ENCODE results near the gene PTPRO. TPM values are rescaled to one million over a fixed set of nuclear protein-coding genes. Genes with fewer than 3 reads are reported as not detected.

The PTPRO gene
- 21.4 TPM for total RNA-seq
- long read RNA-seq, full-length matches to known transcripts, result 15 of 20 reads
- long read RNA-seq, partial matches to known transcripts, result 3 of 20 reads
- long read RNA-seq, other reads (novel, unspliced or antisense), result 2 of 20 reads

DNA sequence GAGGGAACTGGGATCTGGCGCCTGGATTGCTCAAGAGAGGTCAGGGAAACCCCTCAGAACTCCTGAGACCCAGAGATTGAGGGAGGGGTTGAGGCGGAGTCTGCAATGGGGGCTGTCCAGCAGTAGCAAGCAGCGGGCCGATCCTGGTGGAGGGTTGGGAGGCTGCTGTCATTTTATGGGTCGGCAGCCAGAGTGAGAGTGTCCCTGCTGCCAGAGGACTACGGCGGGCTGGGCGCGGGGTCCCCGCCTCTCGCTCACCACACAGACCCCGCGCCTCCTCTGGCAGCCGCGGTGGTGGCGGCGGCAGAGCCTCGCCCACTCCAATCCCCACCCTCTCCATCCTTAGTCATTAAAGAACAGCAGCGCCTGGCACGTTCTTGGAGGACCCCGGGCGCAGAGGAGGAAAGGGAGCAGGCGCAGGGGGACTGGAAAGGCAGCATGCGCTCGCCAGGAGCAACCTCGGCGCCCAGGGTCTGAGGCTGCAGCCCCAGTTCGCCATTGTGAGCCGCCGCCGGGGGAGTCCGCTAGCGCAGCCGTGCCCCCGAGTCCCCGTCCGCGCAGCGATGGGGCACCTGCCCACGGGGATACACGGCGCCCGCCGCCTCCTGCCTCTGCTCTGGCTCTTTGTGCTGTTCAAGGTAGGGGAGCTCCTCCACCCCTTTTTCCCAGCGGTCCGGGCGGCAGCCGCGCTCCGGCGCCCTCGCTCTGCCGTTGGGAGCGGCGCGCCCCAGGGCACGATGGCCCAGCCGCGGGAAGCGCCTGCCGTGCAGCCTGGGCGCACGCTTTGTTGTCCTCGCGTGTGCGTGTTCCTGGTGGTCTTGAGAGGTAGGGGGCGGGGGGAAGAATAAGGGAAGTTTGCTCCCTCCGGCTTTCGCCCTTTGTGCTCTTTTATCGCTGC is at the start of gene PTPRO:
PTPRO (plus strand) TSS at position 345 of the 898 bp plus-strand sequence.
- no peaks in the 10 kb centered on the region for H3K9me3 ChIP-seq
- intact Hi-C loops (cut with DNase I), result no loop called here
- H3K27me3 ChIP-seq (ENCODE audit: low read depth), result peaks cover 37% of the 10 kb centered on the region
- DNase-seq (no peak), ATAC-seq (peak; percentile 41 to 62)
- H3K36me3 ChIP-seq, result no peaks in the 10 kb centered on the region
- TF ChIP-seq, protein P1, sequence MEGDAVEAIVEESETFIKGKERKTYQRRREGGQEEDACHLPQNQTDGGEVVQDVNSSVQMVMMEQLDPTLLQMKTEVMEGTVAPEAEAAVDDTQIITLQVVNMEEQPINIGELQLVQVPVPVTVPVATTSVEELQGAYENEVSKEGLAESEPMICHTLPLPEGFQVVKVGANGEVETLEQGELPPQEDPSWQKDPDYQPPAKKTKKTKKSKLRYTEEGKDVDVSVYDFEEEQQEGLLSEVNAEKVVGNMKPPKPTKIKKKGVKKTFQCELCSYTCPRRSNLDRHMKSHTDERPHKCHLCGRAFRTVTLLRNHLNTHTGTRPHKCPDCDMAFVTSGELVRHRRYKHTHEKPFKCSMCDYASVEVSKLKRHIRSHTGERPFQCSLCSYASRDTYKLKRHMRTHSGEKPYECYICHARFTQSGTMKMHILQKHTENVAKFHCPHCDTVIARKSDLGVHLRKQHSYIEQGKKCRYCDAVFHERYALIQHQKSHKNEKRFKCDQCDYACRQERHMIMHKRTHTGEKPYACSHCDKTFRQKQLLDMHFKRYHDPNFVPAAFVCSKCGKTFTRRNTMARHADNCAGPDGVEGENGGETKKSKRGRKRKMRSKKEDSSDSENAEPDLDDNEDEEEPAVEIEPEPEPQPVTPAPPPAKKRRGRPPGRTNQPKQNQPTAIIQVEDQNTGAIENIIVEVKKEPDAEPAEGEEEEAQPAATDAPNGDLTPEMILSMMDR (IDR thresholded peaks at IDR 0.05), result no peak
- H3K27ac ChIP-seq, result no peak within 1 kb of the TSS
- H3K4me3 ChIP-seq, result peak within 1 kb of the TSS; percentile 39
- H3K4me1 ChIP-seq, result peaks cover 6% of the 10 kb centered on the region

DNA sequence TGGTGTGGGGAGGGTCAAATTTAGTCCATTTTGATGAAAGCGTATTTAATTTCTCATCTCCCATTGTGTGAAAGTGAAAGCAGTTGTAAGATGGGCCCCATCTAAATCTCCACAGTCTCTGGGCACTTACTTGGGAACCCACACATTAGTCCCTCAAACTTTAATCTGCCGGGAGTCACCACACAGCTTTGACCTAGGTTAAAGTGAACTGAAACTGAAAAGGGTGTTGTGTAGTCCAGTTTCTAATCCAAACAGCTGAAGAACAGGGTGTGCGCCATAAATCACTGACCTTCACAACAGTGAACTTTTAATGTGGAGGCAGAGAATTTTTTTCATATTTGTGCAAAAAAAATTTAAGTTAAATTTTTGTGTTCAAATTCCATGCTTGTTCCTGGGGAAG is 48.4 kb upstream of the PTPRO start:
- DNase-seq (no peak), ATAC-seq (no peak)
- Histone ChIP-seq H3K4me1 (peaks cover 28% of the 10 kb centered on the region), H3K27me3 (ENCODE audit: low read depth) (no peaks in the 10 kb centered on the region), H3K36me3 (no peaks in the 10 kb centered on the region), H3K27ac (no peak overlapping the region), H3K4me3 (no peak overlapping the region), H3K9me3 (no peaks in the 10 kb centered on the region)
- TF ChIP-seq, protein P1 (IDR thresholded peaks at IDR 0.05), result no peak
- intact Hi-C loops (cut with DNase I), result loop anchor here (10.0 kb wide), 1 partner anchor 251 kb away; no protein-coding TSS in a partner anchor

DNA sequence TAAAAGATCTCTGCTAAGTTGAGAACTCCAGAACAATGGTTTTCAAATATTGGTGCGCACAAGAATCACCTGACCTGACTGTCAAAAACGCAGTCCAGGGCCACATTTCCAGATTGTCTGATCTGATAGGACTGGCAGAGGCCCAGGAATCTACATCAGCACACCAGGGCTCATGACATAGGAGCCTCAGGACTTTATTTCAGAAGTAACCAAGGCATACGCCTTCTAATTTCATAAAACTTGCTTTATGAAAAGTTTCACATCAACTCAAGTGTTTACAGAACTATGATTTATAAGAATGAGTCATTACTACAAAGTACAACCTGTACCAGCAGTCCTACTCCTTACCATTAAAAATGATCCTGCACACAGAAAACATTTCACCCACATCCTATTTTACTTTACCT is 47.7 kb upstream of the PTPRO start:
- Histone ChIP-seq H3K27ac (no peak overlapping the region), H3K4me3 (no peak overlapping the region), H3K4me1 (peaks cover 33% of the 10 kb centered on the region), H3K27me3 (ENCODE audit: low read depth) (no peaks in the 10 kb centered on the region), H3K36me3 (no peaks in the 10 kb centered on the region), H3K9me3 (no peaks in the 10 kb centered on the region)
- DNase-seq, result no peak
- peak; percentile 66 to 69 for ATAC-seq
- TF ChIP-seq, protein P1 (IDR thresholded peaks at IDR 0.05), result no peak
- intact Hi-C loops (cut with DNase I), result loop anchor here (10.0 kb wide), 1 partner anchor 250 kb away; no protein-coding TSS in a partner anchor

DNA sequence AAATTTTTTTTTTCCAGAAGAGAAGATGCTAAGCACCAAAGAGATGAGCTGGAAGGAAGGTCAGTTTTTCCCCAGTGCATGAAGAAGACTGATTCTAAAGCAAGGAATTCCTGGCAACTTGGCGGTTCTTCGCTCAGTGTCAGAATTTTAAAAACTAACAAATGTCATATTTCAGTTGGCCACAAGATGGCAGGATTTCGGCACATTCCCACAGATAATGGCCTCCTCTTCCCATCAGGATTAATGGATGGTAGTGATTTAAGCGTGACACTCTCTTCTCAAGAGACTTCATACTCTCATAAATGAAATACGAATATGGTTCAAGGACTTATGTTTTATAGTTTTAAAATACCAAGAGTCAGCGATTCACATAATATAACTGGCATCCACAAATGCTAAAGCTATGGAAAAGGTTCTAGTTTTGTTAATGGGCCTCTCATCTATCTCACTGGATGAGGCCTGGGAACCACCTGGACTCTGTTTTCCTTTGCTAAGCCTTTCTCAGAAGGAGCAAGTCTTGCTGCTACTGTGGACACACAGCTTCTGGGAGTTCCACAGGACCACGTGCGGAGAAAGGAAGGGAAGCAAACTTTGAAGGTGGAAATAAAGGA is 46.1 kb upstream of the PTPRO start:
- TF ChIP-seq, protein P1 (IDR thresholded peaks at IDR 0.05), result peak; percentile 69
- H3K27ac ChIP-seq, result no peak overlapping the region
- no peaks in the 10 kb centered on the region for H3K27me3 ChIP-seq (ENCODE audit: low read depth)
- H3K4me1 ChIP-seq, result peaks cover 37% of the 10 kb centered on the region
- no peaks in the 10 kb centered on the region for H3K36me3 ChIP-seq
- ATAC-seq (peak; percentile 40 to 56), DNase-seq (no peak)
- intact Hi-C loops (cut with DNase I), result loop anchor here (10.0 kb wide), 1 partner anchor 249 kb away; no protein-coding TSS in a partner anchor
- no peaks in the 10 kb centered on the region for H3K9me3 ChIP-seq
- H3K4me3 ChIP-seq, result no peak overlapping the region

DNA sequence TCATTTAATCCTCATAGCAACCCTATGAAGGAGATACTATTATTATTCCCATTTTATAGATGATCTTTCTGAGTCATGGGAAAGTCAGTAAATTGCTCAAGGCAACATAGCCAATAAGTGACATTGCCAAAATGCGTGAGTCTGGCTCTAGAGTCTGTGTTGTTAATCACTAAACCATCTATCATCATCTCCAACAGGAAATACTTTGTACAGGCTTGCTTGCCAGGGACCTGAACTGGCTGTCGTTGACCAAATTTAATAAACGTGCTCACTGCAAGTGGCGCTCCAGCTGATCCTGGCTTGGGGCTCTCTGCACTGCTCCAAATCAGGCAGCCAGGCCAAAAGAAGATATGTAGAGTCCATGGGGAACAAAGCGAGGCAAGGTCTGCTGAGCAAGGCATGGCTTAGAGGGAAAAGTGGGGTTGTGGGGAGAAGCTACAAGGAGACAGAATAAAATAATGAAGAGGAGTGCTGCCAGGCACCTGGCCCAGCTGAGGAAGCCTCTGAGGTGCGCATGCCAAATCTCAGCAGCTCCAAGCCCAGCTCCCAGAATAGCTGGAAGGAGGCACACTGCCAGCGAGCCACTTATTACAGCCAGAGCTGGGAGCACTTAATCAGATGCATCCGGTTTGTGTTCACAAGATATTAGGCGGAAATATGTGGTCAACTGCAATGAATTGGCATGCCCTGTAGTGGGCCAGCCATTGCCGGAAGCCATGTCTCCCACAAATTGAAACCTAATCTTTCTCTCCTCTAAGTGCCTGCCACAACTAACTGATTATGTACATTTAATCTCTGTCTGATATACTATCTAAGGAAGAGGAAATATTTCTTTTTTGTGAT is 43.3 kb upstream of the PTPRO start:
- peak; percentile 89 for DNase-seq
- peak; percentile 84 to 88 for ATAC-seq
- intact Hi-C loops (cut with DNase I), result loop anchor here (10.0 kb wide), 1 partner anchor 246 kb away; no protein-coding TSS in a partner anchor
- TF ChIP-seq, protein P1 (IDR thresholded peaks at IDR 0.05), result peak; percentile 19
- Histone ChIP-seq H3K4me3 (no peak overlapping the region), H3K27ac (peak overlapping the region; percentile 53), H3K27me3 (ENCODE audit: low read depth) (no peaks in the 10 kb centered on the region), H3K9me3 (no peaks in the 10 kb centered on the region), H3K36me3 (no peaks in the 10 kb centered on the region), H3K4me1 (peaks cover 32% of the 10 kb centered on the region)

Measured in lower lobe of right lung (tissue), 2 donors.